Glutamatergic neuron (in vitro differentiated cells): ENCODE results near the gene LRRC58. TPM values are rescaled to one million over a fixed set of nuclear protein-coding genes. Genes with fewer than 3 reads are reported as not detected.

ENCODE experiments used
- DNase-seq: peaks from one replicate; pipeline ENCODE4 v3.0.0; 2022
- H3K27ac Mint-ChIP-seq: one replicate; pipeline ENCODE4 v1.8.0; 2020; ENCODE audit warnings: mild to moderate bottlenecking, mixed read lengths, inconsistent platforms; ENCODE audit not compliant: unreplicated experiment
- H3K27me3 Mint-ChIP-seq: one replicate; pipeline ENCODE4 v1.8.0; 2020; ENCODE audit warnings: mild to moderate bottlenecking, moderate library complexity, mixed read lengths, inconsistent platforms; ENCODE audit not compliant: unreplicated experiment
- H3K36me3 Mint-ChIP-seq: one replicate; pipeline ENCODE4 v1.8.0; 2020; ENCODE audit warnings: mild to moderate bottlenecking, mixed read lengths, inconsistent platforms; ENCODE audit not compliant: unreplicated experiment
- H3K4me1 Mint-ChIP-seq: one replicate; pipeline ENCODE4 v1.8.0; 2020; ENCODE audit warnings: mild to moderate bottlenecking, low read depth, mixed read lengths, inconsistent platforms; ENCODE audit not compliant: unreplicated experiment
- H3K4me3 Mint-ChIP-seq: one replicate; pipeline ENCODE4 v1.8.0; 2020; ENCODE audit warnings: mild to moderate bottlenecking, mixed read lengths, inconsistent platforms; ENCODE audit not compliant: unreplicated experiment
- H3K9me3 Mint-ChIP-seq: one replicate; pipeline ENCODE4 v1.8.0; 2020; ENCODE audit warnings: mild to moderate bottlenecking, moderate library complexity, mixed read lengths, inconsistent platforms; ENCODE audit not compliant: unreplicated experiment
- total RNA-seq: library from RNA; stranded (reverse); fragmentation: NEBNext Ultra II Directional; extraction: Animal tissue kit (Norgen Biotek cat#: 25700); gene quantifications from one replicate; pipeline ENCODE4 v1.2.1, GENCODE V29; 2021; ENCODE audit not compliant: unreplicated experiment
- TF ChIP-seq, protein P1 (sequence below): fragments of 200-600 bp; sonication (generic); IDR thresholded peaks from one replicate; pipeline ENCODE4 v1.5.0; 2021; ENCODE audit not compliant: partially characterized antibody, unreplicated experiment

The LRRC58 gene
- total RNA-seq, 1 donor from 2014 or later, result 5.8 TPM

DNA sequence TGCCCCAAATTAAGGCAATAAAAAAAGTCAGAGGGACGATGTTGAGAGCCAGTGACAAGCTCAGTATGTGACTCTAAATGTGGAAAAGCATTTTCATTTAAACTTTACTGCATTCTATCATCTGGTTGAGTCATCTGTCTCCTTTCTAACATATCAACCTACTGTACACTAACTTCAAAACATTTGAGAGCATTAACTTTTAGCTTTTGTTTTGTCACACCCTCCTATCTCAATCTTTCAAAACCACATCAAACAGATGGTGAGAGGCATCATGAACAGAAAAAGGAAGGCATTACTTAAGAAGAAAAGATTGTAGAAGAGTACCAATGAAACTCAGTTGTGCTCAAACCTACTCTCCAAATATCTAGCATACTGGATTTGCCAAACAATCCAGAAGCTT, 4.8 kb downstream of the LRRC58 start:
- Mint-ChIP-seq H3K9me3 (peaks cover 2% of the 10 kb centered on the region), H3K27me3 (no peaks in the 10 kb centered on the region), H3K27ac (no peak overlapping the region), H3K4me3 (no peak overlapping the region), H3K36me3 (peaks cover 14% of the 10 kb centered on the region), H3K4me1 (peaks cover 6% of the 10 kb centered on the region)
- DNase-seq, result no peak
- TF ChIP-seq, protein P1, sequence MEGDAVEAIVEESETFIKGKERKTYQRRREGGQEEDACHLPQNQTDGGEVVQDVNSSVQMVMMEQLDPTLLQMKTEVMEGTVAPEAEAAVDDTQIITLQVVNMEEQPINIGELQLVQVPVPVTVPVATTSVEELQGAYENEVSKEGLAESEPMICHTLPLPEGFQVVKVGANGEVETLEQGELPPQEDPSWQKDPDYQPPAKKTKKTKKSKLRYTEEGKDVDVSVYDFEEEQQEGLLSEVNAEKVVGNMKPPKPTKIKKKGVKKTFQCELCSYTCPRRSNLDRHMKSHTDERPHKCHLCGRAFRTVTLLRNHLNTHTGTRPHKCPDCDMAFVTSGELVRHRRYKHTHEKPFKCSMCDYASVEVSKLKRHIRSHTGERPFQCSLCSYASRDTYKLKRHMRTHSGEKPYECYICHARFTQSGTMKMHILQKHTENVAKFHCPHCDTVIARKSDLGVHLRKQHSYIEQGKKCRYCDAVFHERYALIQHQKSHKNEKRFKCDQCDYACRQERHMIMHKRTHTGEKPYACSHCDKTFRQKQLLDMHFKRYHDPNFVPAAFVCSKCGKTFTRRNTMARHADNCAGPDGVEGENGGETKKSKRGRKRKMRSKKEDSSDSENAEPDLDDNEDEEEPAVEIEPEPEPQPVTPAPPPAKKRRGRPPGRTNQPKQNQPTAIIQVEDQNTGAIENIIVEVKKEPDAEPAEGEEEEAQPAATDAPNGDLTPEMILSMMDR, result no peak

DNA sequence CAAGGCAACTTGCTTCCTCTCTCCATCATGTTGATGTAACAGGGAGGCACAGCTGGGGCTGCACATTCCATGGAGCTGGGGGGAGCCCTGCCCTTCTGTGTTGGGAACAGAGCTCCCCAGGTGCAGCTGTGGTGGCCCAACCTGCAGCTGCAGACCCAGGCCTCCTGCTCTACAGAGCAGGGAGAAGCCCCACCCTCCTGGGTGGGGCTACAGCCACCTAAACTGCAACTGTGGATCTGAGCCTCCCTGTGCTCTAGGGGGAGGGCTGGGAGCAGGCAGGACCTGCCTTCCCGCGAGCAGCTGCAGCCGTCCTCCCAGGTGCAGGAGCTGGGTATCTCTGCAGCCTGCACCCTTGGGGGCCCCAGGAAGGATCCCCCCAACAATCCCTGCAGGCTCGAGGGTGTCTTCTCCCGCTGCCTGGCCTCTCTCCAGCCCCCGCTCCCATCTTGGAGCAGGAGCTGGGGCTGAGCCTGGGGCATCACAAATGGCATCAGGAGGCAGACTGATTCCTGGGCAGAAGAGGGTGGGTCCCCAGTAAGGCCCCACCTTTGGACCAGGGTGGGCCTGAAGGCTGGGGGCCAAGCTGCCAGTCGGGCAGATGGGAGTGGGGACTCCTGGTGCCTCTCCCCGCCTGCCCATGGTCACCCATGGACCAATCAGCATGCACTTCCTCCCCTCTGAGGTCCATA, 7.4 kb downstream of the LRRC58 start:
- no peak overlapping the region for H3K27ac Mint-ChIP-seq
- peaks cover 2% of the 10 kb centered on the region for H3K4me1 Mint-ChIP-seq
- H3K36me3 Mint-ChIP-seq, result peaks cover 22% of the 10 kb centered on the region
- peak; percentile 29 for DNase-seq
- TF ChIP-seq, protein P1, result no peak
- H3K9me3 Mint-ChIP-seq, result no peaks in the 10 kb centered on the region
- H3K4me3 Mint-ChIP-seq, result no peak overlapping the region
- H3K27me3 Mint-ChIP-seq, result no peaks in the 10 kb centered on the region

DNA sequence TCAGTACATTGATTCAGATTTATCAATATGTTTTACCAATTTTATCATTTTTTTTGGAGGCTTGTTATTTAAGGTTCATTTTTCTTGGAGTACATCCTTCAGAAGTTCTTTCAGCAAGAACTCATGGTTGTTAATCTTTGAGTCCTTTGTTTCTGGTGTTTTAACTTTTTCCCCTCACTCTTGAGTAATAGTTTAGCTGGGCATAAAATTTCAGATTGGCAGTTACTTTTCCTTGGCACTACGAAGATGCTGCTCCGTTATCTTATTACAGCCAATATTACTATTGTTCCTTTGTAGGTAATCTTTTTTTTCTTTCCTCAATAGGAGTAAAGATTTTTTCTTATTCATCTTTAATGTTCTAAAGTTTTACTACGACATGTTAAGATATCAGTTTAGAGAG, 9.8 kb downstream of the LRRC58 start:
- Mint-ChIP-seq H3K36me3 (peaks cover 22% of the 10 kb centered on the region), H3K27me3 (no peaks in the 10 kb centered on the region), H3K4me1 (no peaks in the 10 kb centered on the region), H3K27ac (no peak overlapping the region), H3K4me3 (no peak overlapping the region), H3K9me3 (no peaks in the 10 kb centered on the region)
- TF ChIP-seq, protein P1, result no peak
- no peak for DNase-seq

DNA sequence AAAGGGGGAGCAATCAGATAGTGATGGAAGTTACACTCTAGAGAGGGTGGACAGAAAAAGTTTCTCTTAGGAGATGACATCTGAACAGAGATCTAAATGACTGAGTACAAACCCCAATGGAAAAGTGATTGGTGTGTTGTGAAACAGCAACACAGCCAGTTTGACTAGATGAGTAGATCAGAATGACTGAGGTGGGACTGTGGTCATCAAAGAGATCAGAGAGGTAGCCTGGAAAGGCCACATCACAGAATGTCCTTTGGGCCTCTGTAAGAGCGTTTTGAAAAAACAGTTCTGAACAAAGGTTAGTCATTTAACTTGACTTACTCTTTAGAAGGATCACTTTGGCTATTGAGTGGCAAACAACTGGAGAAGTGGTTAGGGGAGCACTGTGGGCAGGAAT, 10.6 kb downstream of the LRRC58 start:
- Mint-ChIP-seq H3K36me3 (peaks cover 22% of the 10 kb centered on the region), H3K27me3 (no peaks in the 10 kb centered on the region), H3K4me3 (no peak overlapping the region), H3K4me1 (no peaks in the 10 kb centered on the region), H3K9me3 (no peaks in the 10 kb centered on the region), H3K27ac (no peak overlapping the region)
- TF ChIP-seq, protein P1, result no peak
- no peak for DNase-seq

DNA sequence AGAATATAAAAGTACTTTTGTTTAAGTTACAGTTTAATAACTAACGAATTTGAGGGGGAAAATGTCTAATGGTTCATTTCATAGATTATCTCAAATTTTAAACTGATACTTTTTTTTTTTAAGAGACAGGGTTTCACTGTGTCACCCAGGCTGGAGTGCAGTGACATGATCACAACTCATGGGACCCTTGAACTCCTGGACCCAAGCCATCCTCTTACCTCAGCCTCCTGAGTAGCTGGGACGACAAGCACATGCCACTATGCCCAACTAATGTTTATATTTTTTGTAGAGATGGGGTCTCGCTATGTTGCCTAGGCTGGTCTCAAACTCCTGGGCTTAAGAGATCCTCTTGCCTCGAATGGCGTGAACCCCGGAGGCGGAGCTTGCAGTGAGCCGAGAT, 16.5 kb downstream of the LRRC58 start:
- H3K9me3 Mint-ChIP-seq, result no peaks in the 10 kb centered on the region
- TF ChIP-seq, protein P1, result no peak
- DNase-seq, result no peak
- no peak overlapping the region for H3K27ac Mint-ChIP-seq
- H3K27me3 Mint-ChIP-seq, result no peaks in the 10 kb centered on the region
- no peaks in the 10 kb centered on the region for H3K36me3 Mint-ChIP-seq
- H3K4me1 Mint-ChIP-seq, result no peaks in the 10 kb centered on the region
- H3K4me3 Mint-ChIP-seq, result no peak overlapping the region
